ENCODE data around the gene IL32. TPM values are rescaled to one million over a fixed set of nuclear protein-coding genes. Genes with fewer than 3 reads are reported as not detected.

IL32 gene
- total RNA-seq, 4 donors from 2014 or later = 2.6 to 39.0 (median 21.6) TPM

DNA sequence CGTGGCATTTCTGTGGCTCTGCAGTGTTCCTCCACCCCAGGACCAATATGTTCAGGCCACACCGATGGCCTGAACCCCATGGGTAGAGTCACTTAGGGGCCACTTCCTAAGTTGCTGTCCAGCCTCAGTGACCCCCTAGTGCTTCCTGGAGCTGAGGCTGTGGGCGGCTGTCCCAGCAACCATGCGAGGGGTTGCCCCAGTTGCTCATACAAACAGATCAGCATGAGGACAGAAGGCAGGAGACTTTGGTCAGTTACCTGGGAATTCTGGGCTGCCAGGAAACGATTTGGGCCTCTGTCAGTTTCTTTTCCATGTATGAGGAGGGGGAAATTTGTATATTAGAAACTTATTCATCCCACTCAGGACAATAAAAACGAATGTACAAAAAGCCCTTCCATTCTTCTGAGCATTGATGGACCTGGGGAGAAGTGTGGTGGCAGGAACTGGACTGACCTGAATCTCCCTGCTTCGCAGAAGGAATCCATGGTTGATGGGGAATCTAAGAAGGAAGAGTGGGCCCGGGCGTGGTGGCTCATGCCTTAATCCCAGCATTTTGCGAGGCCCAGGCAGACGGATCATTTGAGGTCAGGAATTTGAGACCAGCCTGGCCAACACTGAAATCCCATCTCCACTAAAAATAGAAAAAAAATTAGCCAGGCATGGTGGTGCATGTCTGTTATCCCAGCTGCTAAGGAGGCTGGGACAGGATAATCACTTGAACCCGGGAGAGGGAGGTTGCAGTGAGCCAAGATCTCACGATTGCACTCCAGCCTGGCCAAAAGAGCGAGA, 4.9 kb upstream of the IL32 start:
- WGBS, 2 donors (ENCODE audit: low coverage in 1 of 2) = 68 to 73% methylated on average over 3 to 9 of the region's 14 CpGs
- H3K9me3 ChIP-seq = no peaks in the 10 kb centered on the region
- no peaks in the 10 kb centered on the region for H3K36me3 ChIP-seq
- no peak for TF ChIP-seq POLR2A (IDR thresholded peaks at IDR 0.05)
- no peak for TF ChIP-seq EP300 (IDR thresholded peaks at IDR 0.05)
- no peak for TF ChIP-seq POLR2AphosphoS5 (IDR thresholded peaks at IDR 0.05)
- TF ChIP-seq, protein P1, sequence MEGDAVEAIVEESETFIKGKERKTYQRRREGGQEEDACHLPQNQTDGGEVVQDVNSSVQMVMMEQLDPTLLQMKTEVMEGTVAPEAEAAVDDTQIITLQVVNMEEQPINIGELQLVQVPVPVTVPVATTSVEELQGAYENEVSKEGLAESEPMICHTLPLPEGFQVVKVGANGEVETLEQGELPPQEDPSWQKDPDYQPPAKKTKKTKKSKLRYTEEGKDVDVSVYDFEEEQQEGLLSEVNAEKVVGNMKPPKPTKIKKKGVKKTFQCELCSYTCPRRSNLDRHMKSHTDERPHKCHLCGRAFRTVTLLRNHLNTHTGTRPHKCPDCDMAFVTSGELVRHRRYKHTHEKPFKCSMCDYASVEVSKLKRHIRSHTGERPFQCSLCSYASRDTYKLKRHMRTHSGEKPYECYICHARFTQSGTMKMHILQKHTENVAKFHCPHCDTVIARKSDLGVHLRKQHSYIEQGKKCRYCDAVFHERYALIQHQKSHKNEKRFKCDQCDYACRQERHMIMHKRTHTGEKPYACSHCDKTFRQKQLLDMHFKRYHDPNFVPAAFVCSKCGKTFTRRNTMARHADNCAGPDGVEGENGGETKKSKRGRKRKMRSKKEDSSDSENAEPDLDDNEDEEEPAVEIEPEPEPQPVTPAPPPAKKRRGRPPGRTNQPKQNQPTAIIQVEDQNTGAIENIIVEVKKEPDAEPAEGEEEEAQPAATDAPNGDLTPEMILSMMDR (IDR thresholded peaks at IDR 0.05) = no peak
- peaks cover 0 to 36% (median 11%) of the 10 kb centered on the region in 3 donors for H3K4me1 ChIP-seq
- H3K27me3 ChIP-seq = peaks cover 21% of the 10 kb centered on the region
- no peak overlapping the region for H3K4me3 ChIP-seq
- ATAC-seq = no peak
- no peak overlapping the region for H3K27ac ChIP-seq

DNA sequence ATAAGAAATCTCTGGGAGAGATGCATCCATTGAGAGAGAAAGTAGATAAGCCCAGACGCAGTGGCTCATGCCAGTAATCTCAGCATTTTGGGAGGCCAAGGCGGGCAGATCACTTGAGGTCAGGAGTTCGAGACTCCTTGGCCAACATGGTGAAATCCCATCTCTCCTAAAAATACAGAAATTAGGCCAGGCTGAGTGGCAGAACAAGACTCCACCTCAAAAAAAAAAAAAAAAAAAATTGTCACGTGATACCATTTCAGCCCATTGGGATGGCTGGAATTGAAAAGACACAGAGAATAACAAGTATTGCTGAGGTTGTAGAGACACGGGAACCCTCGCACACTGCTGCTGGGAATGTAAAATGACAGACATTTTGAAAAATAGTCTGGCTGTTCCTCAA, 2.9 kb upstream of the IL32 start:
- Histone ChIP-seq H3K27ac (no peak overlapping the region), H3K36me3 (no peaks in the 10 kb centered on the region), H3K4me1 (peaks cover 0 to 48% (median 11%) of the 10 kb centered on the region in 3 donors), H3K27me3 (peaks cover 21% of the 10 kb centered on the region), H3K9me3 (no peaks in the 10 kb centered on the region), H3K4me3 (no peak overlapping the region)
- ATAC-seq = no peak
- TF ChIP-seq, protein P1 (IDR thresholded peaks at IDR 0.05) = no peak
- no peak for TF ChIP-seq EP300 (IDR thresholded peaks at IDR 0.05)
- no peak for TF ChIP-seq POLR2AphosphoS5 (IDR thresholded peaks at IDR 0.05)
- 75 to 80% methylated on average over 5 to 6 of the region's 6 CpGs for WGBS, 2 donors (ENCODE audit: low coverage in 1 of 2)

DNA sequence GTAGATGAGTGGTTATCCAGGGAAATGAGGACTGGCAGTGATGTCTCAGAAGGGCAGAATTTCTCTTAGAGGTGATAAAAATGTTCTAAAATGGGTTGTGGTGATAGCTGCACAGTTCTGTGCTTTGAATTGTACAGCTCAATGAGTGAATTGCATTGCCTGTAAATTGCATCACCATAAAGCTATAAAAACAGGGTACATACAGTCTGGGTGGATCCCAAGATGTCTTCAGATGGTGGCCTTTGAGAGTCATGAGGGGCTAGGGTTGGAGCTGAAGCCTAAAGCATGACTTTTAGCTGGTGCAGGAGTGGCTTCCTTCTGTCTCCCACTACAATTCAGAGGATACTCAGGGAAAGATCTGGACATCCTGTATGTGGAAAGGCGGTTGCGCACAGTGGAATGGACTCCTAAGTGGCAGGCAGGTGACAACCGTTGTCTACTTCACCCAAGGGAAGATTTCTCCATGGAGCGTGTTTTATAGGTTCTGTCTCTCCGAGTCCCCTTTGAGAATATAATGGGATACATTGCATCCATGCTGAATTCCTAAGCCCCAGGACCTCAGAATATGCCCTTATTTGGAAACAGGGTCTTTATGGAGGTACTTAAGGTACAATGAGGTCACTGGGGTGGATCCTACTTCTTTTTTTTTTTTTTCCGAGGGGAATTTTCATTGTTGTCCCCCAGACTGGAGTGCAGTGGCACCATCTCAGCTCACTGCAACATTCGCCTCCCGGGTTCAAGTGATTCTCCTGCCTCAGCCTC, 1.6 kb upstream of the IL32 start:
- Histone ChIP-seq H3K27me3 (peaks cover 11% of the 10 kb centered on the region), H3K4me1 (peaks cover 0 to 36% (median 6%) of the 10 kb centered on the region in 3 donors), H3K36me3 (no peaks in the 10 kb centered on the region), H3K4me3 (no peak overlapping the region), H3K27ac (no peak overlapping the region), H3K9me3 (no peaks in the 10 kb centered on the region)
- WGBS, 2 donors (ENCODE audit: low coverage in 1 of 2) = 79 to 100% methylated on average over 3 to 8 of the region's 8 CpGs
- TF ChIP-seq EP300 (IDR thresholded peaks at IDR 0.05) = no peak
- no peak for TF ChIP-seq POLR2AphosphoS5 (IDR thresholded peaks at IDR 0.05)
- TF ChIP-seq POLR2A (IDR thresholded peaks at IDR 0.05) = no peak
- TF ChIP-seq, protein P1 (IDR thresholded peaks at IDR 0.05) = no peak
- no peak for ATAC-seq

DNA sequence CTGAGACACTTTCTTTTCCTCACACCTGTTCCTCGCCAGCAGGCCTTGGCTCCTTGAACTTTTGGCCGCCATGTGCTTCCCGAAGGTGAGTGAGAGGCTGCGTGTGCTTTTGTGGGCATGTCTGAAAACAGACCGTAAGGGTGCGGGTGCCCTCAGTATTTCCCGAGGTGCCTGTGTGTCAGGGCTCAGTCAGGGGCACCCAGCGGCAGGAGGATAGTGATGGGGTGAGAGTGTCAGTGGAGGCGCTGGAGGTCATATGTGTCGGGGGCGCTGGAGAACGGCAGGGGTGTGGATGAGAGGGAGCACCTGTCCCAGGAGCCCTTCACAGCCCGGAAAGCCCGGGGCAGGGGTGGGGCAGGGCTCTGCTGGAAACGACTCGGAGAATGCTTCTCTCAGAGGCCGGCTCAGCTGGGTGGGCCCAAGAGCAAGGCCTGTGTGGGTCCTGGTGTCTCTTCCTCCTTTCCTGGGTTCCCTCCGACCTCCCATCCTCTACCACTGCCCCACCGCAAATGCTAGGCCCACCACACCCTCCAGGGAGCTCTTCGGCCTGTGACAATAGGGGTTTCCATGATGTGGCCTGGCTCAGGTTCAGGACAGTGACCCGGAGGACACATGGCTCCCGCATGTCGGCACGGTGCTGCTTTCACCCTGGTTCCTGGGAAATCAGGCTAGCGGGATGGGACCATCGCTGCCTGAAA, 451 bp downstream of the IL32 start:
- WGBS, 2 donors (ENCODE audit: low coverage in 1 of 2) = 25 to 61% methylated on average over 4 to 6 of the region's 26 CpGs
- ATAC-seq = peak; percentile 11
- H3K9me3 ChIP-seq = no peaks in the 10 kb centered on the region
- no peaks in the 10 kb centered on the region for H3K36me3 ChIP-seq
- peak overlapping the region in 3 of 4 donors; percentile 55 to 64 (median 62) for H3K27ac ChIP-seq
- H3K4me3 ChIP-seq = peak overlapping the region; percentile 5 to 43
- peaks cover 7% of the 10 kb centered on the region for H3K27me3 ChIP-seq
- H3K4me1 ChIP-seq = peaks cover 0 to 23% (median 0%) of the 10 kb centered on the region in 3 donors
- no peak for TF ChIP-seq POLR2A (IDR thresholded peaks at IDR 0.05)
- TF ChIP-seq, protein P1 (IDR thresholded peaks at IDR 0.05) = no peak
- no peak for TF ChIP-seq POLR2AphosphoS5 (IDR thresholded peaks at IDR 0.05)
- no peak for TF ChIP-seq EP300 (IDR thresholded peaks at IDR 0.05)

Measured in gastroesophageal sphincter (tissue), 4 donors.